GM04504 (cell line): ENCODE data around the gene EIF4E3.

Source experiments
- DNase-seq: peaks from one replicate; pipeline ENCODE4 v3.0.0-alpha.2; 2012; ENCODE audit warnings: low read depth

The EIF4E3 gene

GRCh38 chr3:71723452-71724170 is 1.6 kb downstream of the EIF4E3 start:
- DNase-seq, result no peak

- no peak for DNase-seq
Measured at GRCh38 chr3:71722693-71723092, 2.5 kb downstream of the EIF4E3 start.

GRCh38 chr3:71721651-71722157 is 3.5 kb downstream of the EIF4E3 start:
- DNase-seq, result no peak

- DNase-seq, result no peak
Measured at GRCh38 chr3:71721002-71721401, 4.2 kb downstream of the EIF4E3 start.

GRCh38 chr3:71718072-71718471 is 7.1 kb downstream of the EIF4E3 start:
- DNase-seq, result no peak

GRCh38 chr3:71714595-71714994 is 10.6 kb downstream of the EIF4E3 start:
- no peak for DNase-seq

- no peak for DNase-seq
Measured at GRCh38 chr3:71713041-71713440, 12.2 kb downstream of the EIF4E3 start.

- no peak for DNase-seq
Measured at GRCh38 chr3:71710906-71711494, 14.2 kb downstream of the EIF4E3 start.

- no peak for DNase-seq
Measured at GRCh38 chr3:71709908-71710511, 15.2 kb downstream of the EIF4E3 start.

- DNase-seq, result no peak
Measured at GRCh38 chr3:71708476-71709105, 16.6 kb downstream of the EIF4E3 start.

- no peak for DNase-seq
Measured at GRCh38 chr3:71707595-71707994, 17.6 kb downstream of the EIF4E3 start.

GRCh38 chr3:71705681-71706080 is 19.5 kb downstream of the EIF4E3 start:
- no peak for DNase-seq

- DNase-seq, result no peak
Measured at GRCh38 chr3:71704915-71705314, 20.3 kb downstream of the EIF4E3 start.

GRCh38 chr3:71703797-71704196 is 21.4 kb downstream of the EIF4E3 start:
- no peak for DNase-seq

GRCh38 chr3:71702131-71703024 is 22.8 kb downstream of the EIF4E3 start:
- no peak for DNase-seq

GRCh38 chr3:71701251-71701762 is 23.9 kb downstream of the EIF4E3 start:
- DNase-seq, result no peak

GRCh38 chr3:71695000-71695482 is 30.2 kb downstream of the EIF4E3 start:
- DNase-seq, result no peak

GRCh38 chr3:71694358-71694999 is 30.7 kb downstream of the EIF4E3 start:
- no peak for DNase-seq

- DNase-seq, result no peak
Measured at GRCh38 chr3:71693641-71694040, 31.6 kb downstream of the EIF4E3 start.

GRCh38 chr3:71692139-71692538 is 33.1 kb downstream of the EIF4E3 start:
- DNase-seq, result no peak

GRCh38 chr3:71690341-71690841 is 34.8 kb downstream of the EIF4E3 start:
- peak; percentile 87 for DNase-seq
